Smooth muscle cell of the pulmonary artery (primary cell): ENCODE results near the gene HSPA1L. TPM values are rescaled to one million over a fixed set of nuclear protein-coding genes. Genes with fewer than 3 reads are reported as not detected.

Experiments
- total RNA-seq: library from RNA; depleted of rRNA; stranded (reverse); fragments of >200 nt; gene quantifications from 2 replicates; pipeline ENCODE4 v1.2.3, GENCODE V29; 2014

The HSPA1L gene
- 1.9 and 2.2 TPM in 2 replicates for total RNA-seq

DNA sequence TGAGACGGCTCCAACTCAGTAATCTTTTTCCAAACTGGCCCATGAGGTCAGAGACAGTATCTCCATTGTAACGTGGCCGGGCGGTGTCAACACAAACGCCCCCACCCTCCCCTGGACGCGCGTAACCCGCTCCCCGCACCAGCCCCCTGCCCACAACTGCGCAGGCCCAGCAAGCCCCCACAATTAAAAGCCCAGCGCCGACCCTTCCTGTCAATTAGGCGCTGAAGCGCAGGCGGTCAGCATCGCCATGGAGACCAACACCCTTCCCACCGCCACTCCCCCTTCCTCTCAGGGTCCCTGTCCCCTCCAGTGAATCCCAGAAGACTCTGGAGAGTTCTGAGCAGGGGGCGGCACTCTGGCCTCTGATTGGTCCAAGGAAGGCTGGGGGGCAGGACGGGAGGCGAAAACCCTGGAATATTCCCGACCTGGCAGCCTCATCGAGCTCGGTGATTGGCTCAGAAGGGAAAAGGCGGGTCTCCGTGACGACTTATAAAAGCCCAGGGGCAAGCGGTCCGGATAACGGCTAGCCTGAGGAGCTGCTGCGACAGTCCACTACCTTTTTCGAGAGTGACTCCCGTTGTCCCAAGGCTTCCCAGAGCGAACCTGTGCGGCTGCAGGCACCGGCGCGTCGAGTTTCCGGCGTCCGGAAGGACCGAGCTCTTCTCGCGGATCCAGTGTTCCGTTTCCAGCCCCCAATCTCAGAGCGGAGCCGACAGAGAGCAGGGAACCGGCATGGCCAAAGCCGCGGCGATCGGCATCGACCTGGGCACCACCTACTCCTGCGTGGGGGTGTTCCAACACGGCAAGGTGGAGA, at the start of gene HSPA1L, which contains the start of gene HSPA1A:
HSPA1L (minus strand) TSS at position 259 of the 814 bp plus-strand sequence. CDS start 3,311 bp downstream, outside the sequence.
HSPA1A (plus strand) TSS at position 519 of the 814 bp plus-strand sequence; CDS start at position 733, 214 bp downstream.

DNA sequence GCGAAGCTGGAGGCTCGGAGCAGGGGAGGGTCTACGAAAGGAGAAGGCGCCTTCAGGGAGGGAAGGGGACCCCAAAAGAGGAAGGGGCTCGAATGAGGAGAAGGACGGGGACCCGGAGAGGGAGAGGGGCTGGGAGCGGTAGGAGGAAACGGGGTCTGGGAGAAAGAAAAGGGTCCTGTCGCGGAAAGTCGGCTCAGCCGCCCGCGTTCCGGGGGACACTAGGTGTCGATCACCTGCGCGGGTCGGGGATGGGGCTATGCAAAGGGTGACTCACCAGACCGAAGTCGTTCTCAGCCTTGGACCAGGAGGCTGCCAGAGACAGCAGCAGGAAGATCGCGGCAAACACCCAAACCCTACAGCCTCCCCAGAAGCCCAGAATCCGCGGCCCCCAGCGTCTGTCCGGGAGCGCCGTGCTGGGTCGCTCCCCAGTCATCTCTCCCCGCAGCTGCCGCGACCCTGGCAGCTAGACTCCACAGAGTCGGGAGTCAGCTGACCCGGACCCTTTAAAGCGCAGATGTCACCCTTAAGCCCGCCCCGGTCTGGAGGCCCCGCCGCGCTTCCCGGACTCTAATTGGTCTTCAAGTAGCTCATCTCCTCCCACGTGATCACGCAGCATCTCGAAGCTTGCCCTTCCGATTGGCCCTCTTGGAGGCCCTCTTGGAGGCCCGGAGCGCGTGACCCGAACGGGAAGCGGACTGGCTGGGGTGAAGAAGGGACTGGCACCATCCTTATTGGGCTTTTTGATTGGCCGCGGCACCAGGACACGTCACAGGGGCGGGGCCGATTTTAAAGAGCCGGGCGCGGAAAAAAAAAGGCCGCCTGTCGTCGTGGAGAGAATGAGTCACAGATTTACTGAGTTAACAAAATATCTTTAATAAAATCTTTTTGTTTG, 47.5 kb upstream of the HSPA1L start, which contains the start of gene NEU1:
NEU1 (minus strand) TSS at position 478 of the 892 bp plus-strand sequence; CDS start at position 433, 45 bp downstream.

DNA sequence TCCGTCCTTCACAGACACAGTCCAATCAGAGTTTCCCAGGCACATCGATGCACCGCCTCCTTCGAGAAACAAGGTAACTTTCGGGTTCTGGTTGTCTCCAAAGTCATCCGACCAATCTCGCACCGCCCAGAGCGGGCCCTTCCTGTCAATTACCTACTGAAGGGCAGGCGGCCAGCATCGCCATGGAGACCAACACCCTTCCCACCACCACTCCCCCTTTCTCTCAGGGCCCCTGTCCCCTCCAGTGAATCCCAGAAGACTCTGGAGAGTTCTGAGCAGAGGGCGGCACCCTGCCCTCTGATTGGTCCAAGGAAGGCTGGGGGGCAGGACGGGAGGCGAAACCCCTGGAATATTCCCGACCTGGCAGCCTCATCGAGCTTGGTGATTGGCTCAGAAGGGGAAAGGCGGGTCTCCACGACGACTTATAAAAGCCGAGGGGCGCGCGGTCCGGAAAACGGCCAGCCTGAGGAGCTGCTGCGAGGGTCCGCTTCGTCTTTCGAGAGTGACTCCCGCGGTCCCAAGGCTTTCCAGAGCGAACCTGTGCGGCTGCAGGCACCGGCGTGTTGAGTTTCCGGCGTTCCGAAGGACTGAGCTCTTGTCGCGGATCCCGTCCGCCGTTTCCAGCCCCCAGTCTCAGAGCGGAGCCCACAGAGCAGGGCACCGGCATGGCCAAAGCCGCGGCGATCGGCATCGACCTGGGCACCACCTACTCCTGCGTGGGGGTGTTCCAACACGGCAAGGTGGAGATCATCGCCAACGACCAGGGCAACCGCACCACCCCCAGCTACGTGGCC, 12.4 kb upstream of the HSPA1L start, which contains the start of gene HSPA1B:
HSPA1B (plus strand) TSS at position 453 of the 794 bp plus-strand sequence; CDS start at position 666, 213 bp downstream.

DNA sequence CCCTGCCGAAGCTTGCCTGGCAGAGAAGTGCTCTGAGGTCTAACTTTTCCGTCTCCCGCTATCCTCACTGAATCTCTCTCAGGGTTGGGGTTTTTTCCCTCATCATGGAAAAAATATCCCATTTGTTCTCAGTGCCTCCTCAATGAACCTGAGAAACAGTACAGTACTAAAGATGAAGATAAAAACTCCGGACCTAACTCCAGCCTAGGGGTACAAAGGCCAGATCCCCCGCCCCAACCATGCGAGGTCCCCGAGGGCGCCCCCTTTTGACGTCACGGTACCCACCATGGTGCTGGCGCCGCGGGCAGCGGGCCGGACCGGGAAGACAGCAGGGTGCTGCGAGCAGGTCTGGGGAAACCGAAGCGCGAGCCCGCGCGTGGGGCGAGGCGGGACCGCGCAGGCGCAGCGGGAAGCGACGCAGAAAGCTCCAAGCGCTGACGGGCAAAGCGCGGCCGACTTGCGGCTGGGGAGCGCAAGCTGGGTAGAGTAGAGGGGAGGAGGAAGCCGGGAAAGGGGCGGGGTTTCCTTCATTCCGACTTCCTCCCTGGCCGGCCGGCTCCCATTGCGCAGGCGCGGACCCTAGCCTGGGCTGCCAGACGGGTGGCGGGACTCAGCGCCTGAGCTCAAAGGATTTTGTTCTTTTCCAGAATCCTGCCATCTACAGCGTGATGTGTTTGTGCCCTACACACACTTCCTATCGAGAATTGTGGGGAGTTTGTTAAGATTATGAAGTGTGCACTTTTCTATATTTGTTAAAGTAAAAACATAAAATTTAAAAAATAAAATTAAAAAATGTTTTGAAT, 8.4 kb downstream of the HSPA1L start, which contains the start of gene LSM2:
LSM2 (minus strand) TSS at position 497 of the 803 bp plus-strand sequence; CDS start at position 288, 209 bp downstream.

DNA sequence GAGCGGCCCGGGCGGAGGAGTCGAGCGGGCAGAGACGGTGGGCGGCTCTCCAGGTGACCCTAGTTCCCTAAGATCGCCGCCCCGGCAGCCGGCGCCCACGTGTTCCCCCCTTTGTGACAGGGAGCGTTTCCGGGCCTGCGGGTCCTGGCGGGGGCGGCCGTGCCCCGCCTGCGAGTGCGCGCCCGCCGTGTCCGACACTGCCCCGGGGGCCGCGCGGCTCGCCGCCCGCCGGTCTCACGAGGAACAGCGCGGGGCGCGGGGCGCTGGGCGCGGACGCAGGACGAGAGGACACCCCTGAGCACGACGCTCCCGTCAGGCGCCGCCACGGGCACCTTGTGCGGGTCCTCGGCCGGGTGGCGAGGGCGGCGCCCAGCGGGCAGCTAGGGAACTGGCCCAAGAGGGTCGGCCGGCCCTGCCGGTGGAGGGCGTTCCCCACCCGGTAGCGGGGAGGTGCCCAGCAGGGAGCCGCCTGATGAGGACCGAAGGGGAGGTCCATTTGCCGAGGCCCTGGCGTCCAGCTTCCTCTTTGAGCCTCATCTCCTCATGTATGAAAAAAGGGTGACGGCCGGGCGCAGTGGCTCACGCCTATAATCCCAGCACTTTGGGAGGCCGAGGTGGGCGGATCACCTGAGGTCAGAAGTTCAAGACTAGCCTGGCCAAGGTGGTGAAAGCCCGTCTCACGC, 19.3 kb downstream of the HSPA1L start, which contains the start of gene VARS1:
VARS1 (minus strand) TSS at position 137 of the 683 bp plus-strand sequence. CDS start 535 bp downstream, outside the sequence.

DNA sequence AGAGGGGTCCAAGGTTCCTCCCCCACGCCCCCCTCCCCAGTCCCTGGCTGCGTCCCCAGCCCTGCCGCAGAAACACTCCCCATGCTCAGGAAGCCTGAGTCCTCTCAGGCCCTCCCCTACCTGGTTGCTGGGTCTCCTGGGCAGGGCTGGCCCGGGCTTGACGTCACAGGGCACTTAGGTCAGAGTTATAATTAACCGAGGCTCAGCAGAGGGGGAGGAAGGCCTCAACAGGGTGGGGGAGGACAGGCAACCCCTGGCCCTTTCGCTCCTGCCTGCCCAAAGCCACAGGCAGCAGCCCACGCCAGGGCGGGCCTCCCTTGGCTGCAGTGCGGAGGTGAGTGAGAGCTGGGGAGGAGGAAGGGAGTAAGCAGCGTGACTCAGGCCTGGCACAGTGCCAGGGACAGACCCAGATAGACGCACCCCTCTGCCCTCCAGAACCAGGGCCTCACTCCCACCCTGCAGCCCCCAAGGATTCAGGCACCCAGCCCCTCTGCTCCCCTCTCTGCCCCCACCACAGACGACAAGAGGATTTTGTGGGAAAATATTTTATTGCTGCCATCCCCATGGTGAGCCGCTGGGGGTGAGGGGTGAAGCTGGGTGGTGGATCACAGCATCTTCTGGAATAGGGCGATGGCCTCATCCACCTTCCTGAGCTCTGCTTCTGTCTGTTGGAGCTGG, 38.0 kb downstream of the HSPA1L start, which contains the start of gene VWA7:
VWA7 (minus strand) TSS at position 340 of the 678 bp plus-strand sequence. CDS start 549 bp downstream, outside the sequence.

DNA sequence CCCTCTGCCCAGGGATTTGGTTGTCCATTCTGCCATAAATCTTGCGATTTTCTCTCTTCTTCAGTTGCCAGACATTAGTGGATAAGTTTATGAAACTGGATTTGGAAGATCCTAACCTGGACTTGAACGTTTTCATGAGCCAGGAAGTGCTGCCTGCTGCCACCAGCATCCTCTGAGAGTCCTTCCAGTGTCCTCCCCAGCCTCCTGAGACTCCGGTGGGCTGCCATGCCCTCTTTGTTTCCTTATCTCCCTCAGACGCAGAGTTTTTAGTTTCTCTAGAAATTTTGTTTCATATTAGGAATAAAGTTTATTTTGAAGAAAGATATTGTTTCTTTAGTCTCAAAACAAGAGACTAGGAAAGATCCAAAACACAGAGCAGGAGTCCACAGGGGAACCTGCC, 52.7 kb downstream of the HSPA1L start, which contains the start of gene SAPCD1:
SAPCD1 (plus strand) TSS at position 301 of the 400 bp plus-strand sequence. CDS start 399 bp downstream, outside the sequence.

Other genes starting within 250 kb of the HSPA1L start
- gene LTA, start 243.0 kb downstream of the HSPA1L start, total RNA-seq, result not detected in 2 replicates
- gene TNF, start 239.7 kb downstream of the HSPA1L start, total RNA-seq, result not detected in 2 replicates
- not detected in 2 replicates for gene LTB, start 232.9 kb downstream of the HSPA1L start, total RNA-seq
- 0.23 TPM in 1 of 2 replicates, not detected in the other for gene LST1, start 229.0 kb downstream of the HSPA1L start, total RNA-seq
- gene NCR3, start 222.3 kb downstream of the HSPA1L start, total RNA-seq, result not detected in 2 replicates
- not detected in 2 replicates for gene AIF1, start 200.0 kb downstream of the HSPA1L start, total RNA-seq
- 61.8 and 76.9 TPM in 2 replicates for gene PRRC2A, start 194.6 kb downstream of the HSPA1L start, total RNA-seq
- 194 and 208 TPM in 2 replicates for gene BAG6, start 162.6 kb downstream of the HSPA1L start, total RNA-seq
- 1.0 and 1.6 TPM in 2 replicates for gene APOM, start 159.4 kb downstream of the HSPA1L start, total RNA-seq
- 20.9 and 23.3 TPM in 2 replicates for gene C6orf47, start 154.5 kb downstream of the HSPA1L start, total RNA-seq
- 9.7 and 14.1 TPM in 2 replicates for gene GPANK1, start 150.3 kb downstream of the HSPA1L start, total RNA-seq
- gene CSNK2B, start 149.2 kb downstream of the HSPA1L start, total RNA-seq, result 75.1 and 82.0 TPM in 2 replicates
- gene LY6G5B, start 145.3 kb downstream of the HSPA1L start, total RNA-seq, result 1.9 and 4.0 TPM in 2 replicates
- 0.26 and 0.85 TPM in 2 replicates for gene LY6G5C, start 134.2 kb downstream of the HSPA1L start, total RNA-seq
- 47.6 and 50.4 TPM in 2 replicates for gene ABHD16A, start 112.0 kb downstream of the HSPA1L start, total RNA-seq
- not detected in 2 replicates for gene LY6G6F, start 108.4 kb downstream of the HSPA1L start, total RNA-seq
- not detected in 2 replicates for gene LY6G6D, start 99.9 kb downstream of the HSPA1L start, total RNA-seq
- not detected in 2 replicates for gene LY6G6C, start 93.5 kb downstream of the HSPA1L start, total RNA-seq
- gene MPIG6B, start 91.9 kb downstream of the HSPA1L start, total RNA-seq, result not detected in 2 replicates
- gene DDAH2, start 86.0 kb downstream of the HSPA1L start, total RNA-seq, result 66.1 and 86.1 TPM in 2 replicates
- gene CLIC1, start 78.8 kb downstream of the HSPA1L start, total RNA-seq, result 417 and 463 TPM in 2 replicates
- 3.8 and 6.6 TPM in 2 replicates for gene MSH5, start 75.3 kb downstream of the HSPA1L start, total RNA-seq
- gene SAPCD1, start 52.6 kb downstream of the HSPA1L start, total RNA-seq, result 0.78 and 0.79 TPM in 2 replicates
- gene VWA7, start 38.0 kb downstream of the HSPA1L start, total RNA-seq, result 0.26 and 0.46 TPM in 2 replicates
- gene VARS1, start 19.5 kb downstream of the HSPA1L start, total RNA-seq, result 50.8 and 109 TPM in 2 replicates
- gene LSM2, start 8.3 kb downstream of the HSPA1L start, total RNA-seq, result 16.7 and 16.9 TPM in 2 replicates
- 133 and 166 TPM in 2 replicates for gene HSPA1A, start 260 bp upstream of the HSPA1L start, total RNA-seq
- 113 and 154 TPM in 2 replicates for gene HSPA1B, start 12.5 kb upstream of the HSPA1L start, total RNA-seq
- 75.7 and 102 TPM in 2 replicates for gene NEU1, start 47.5 kb upstream of the HSPA1L start, total RNA-seq
- 0.20 TPM in 1 of 2 replicates, not detected in the other for gene SLC44A4, start 63.7 kb upstream of the HSPA1L start, total RNA-seq
- 57.3 and 69.7 TPM in 2 replicates for gene EHMT2, start 82.4 kb upstream of the HSPA1L start, total RNA-seq
- gene ZBTB12, start 86.8 kb upstream of the HSPA1L start, total RNA-seq, result 7.6 and 9.8 TPM in 2 replicates
- gene C2, start 112.4 kb upstream of the HSPA1L start, total RNA-seq, result 1.7 and 4.7 TPM in 2 replicates
- gene CFB, start 130.8 kb upstream of the HSPA1L start, total RNA-seq, result 49.7 and 81.0 TPM in 2 replicates
- 78.7 and 86.4 TPM in 2 replicates for gene NELFE, start 143.7 kb upstream of the HSPA1L start, total RNA-seq
- gene SKIC2, start 143.9 kb upstream of the HSPA1L start, total RNA-seq, result 66.7 and 73.4 TPM in 2 replicates
- gene DXO, start 156.9 kb upstream of the HSPA1L start, total RNA-seq, result 10.8 and 15.1 TPM in 2 replicates
- gene C4A, start 166.8 kb upstream of the HSPA1L start, total RNA-seq, result 9.4 and 12.3 TPM in 2 replicates
- 8.4 and 12.6 TPM in 2 replicates for gene C4B, start 199.5 kb upstream of the HSPA1L start, total RNA-seq
- 0.20 and 0.26 TPM in 2 replicates for gene CYP21A2, start 223.1 kb upstream of the HSPA1L start, total RNA-seq